Esophagus muscularis mucosa (tissue), 4 donors: Measurements from ENCODE around the gene RBPJ.

Experiments used
- EP300 ChIP-seq: sonication (generic); formaldehyde crosslinking; IDR thresholded peaks from one replicate; pipeline ENCODE4 v1.6.1; 2017; ENCODE audit warnings: antibody characterized with exemption
- POLR2A ChIP-seq: fragments of 450-650 bp; IDR thresholded peaks from one replicate; pipeline ENCODE4 v1.6.1; 2017; ENCODE audit warnings: antibody characterized with exemption, moderate library complexity, mild to moderate bottlenecking, low read depth
- POLR2AphosphoS5 ChIP-seq, 2 donors: sonication (generic); formaldehyde crosslinking; IDR thresholded peaks; one replicate each; pipeline ENCODE4 v1.6.1; 2017; ENCODE audit warnings: antibody characterized with exemption in 2 of 2
- TF ChIP-seq, protein P1 (sequence below), 3 experiments: fragments of 200-600 bp in 2 of 3; fragments of 450-650 bp in 1 of 3; sonication (generic) in 2 of 3; IDR thresholded peaks; one replicate each; pipeline ENCODE4 v1.5.1; 2017 to 2019; ENCODE audit warnings: antibody characterized with exemption in 3 of 3, mild to moderate bottlenecking in 2 of 3, moderate library complexity in 1 of 3

DNA sequence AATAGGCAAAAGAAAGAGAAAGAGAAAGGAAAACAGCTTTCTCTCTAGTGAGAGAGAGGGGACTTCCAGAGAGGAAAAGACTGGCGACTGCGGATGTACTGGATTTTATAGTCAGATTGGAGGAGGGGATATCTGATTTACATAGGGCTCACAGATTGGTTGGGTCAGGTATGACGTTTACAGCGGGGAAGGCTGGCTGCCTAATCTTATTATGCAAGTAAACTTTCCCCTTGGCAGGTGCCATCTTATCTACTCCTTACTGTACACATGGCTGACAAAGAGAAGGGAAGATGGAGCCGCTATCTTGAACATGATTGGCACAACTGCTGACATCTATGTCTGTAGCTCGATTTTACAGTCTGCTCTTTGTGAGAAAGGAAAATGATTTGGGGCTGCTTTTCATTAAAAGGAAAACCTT lies 25.4 kb downstream of the RBPJ start:
- TF ChIP-seq POLR2AphosphoS5 (IDR thresholded peaks at IDR 0.05) (peak in 1 of 2 donors; percentile 25), POLR2A (no peak), EP300 (no peak)
- TF ChIP-seq, protein P1, sequence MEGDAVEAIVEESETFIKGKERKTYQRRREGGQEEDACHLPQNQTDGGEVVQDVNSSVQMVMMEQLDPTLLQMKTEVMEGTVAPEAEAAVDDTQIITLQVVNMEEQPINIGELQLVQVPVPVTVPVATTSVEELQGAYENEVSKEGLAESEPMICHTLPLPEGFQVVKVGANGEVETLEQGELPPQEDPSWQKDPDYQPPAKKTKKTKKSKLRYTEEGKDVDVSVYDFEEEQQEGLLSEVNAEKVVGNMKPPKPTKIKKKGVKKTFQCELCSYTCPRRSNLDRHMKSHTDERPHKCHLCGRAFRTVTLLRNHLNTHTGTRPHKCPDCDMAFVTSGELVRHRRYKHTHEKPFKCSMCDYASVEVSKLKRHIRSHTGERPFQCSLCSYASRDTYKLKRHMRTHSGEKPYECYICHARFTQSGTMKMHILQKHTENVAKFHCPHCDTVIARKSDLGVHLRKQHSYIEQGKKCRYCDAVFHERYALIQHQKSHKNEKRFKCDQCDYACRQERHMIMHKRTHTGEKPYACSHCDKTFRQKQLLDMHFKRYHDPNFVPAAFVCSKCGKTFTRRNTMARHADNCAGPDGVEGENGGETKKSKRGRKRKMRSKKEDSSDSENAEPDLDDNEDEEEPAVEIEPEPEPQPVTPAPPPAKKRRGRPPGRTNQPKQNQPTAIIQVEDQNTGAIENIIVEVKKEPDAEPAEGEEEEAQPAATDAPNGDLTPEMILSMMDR (IDR thresholded peaks at IDR 0.05) = no peak
